Activated CD4-positive, alpha-beta T cell treated with anti-CD3 and anti-CD28 coated beads, Interleukin-2, amount 50 U/mL, for 48 hours (primary cell): Measurements from ENCODE around the gene EXOC4.
A peak's percentile ranks its signal among the peaks of the same experiment; 100 is the strongest.
"Not testable (repeated sequence)": the region's sequence is repeated elsewhere in the genome, so short reads cannot be mapped to it uniquely, and the experiment has no call there.

ENCODE experiments used
- DNase-seq, 2 experiments: peaks; one replicate each; pipeline ENCODE4 v3.0.0-alpha.2; 2020

Gene EXOC4

GRCh38 chr7:133275446-133276095 is 22.7 kb downstream of the EXOC4 start:
- no peak for DNase-seq

- not testable (repeated sequence) for DNase-seq
Measured at GRCh38 chr7:133278975-133279374, 26.1 kb downstream of the EXOC4 start.

GRCh38 chr7:133282094-133282493 is 29.2 kb downstream of the EXOC4 start:
- no peak for DNase-seq

- DNase-seq, result no peak
Measured at GRCh38 chr7:133284092-133284491, 31.2 kb downstream of the EXOC4 start.

GRCh38 chr7:133288970-133289369 is 36.1 kb downstream of the EXOC4 start:
- DNase-seq, result no peak

GRCh38 chr7:133290041-133290440 is 37.2 kb downstream of the EXOC4 start:
- no peak for DNase-seq

- peak; percentile 2 to 6 for DNase-seq
Measured at GRCh38 chr7:133290676-133291333, 37.9 kb downstream of the EXOC4 start.

GRCh38 chr7:133292631-133293030 is 39.8 kb downstream of the EXOC4 start:
- DNase-seq, result no peak

- no peak for DNase-seq
Measured at GRCh38 chr7:133293384-133294160, 40.7 kb downstream of the EXOC4 start.

- DNase-seq, result no peak
Measured at GRCh38 chr7:133294234-133294633, 41.4 kb downstream of the EXOC4 start.

- no peak for DNase-seq
Measured at GRCh38 chr7:133295484-133295883, 42.6 kb downstream of the EXOC4 start.

GRCh38 chr7:133297093-133297492 is 44.2 kb downstream of the EXOC4 start:
- no peak for DNase-seq

- no peak for DNase-seq
Measured at GRCh38 chr7:133298080-133298479, 45.2 kb downstream of the EXOC4 start.

- DNase-seq, result no peak
Measured at GRCh38 chr7:133299676-133300075, 46.8 kb downstream of the EXOC4 start.

- no peak for DNase-seq
Measured at GRCh38 chr7:133300088-133300487, 47.2 kb downstream of the EXOC4 start.

GRCh38 chr7:133300811-133301210 is 47.9 kb downstream of the EXOC4 start:
- DNase-seq, result no peak

- DNase-seq, result no peak
Measured at GRCh38 chr7:133301444-133301843, 48.6 kb downstream of the EXOC4 start.

GRCh38 chr7:133303372-133303771 is 50.5 kb downstream of the EXOC4 start:
- no peak for DNase-seq

GRCh38 chr7:133303931-133304330 is 51.1 kb downstream of the EXOC4 start:
- DNase-seq, result no peak

GRCh38 chr7:133309333-133309732 is 56.5 kb downstream of the EXOC4 start:
- no peak for DNase-seq

- DNase-seq, result no peak
Measured at GRCh38 chr7:133310232-133310862, 57.5 kb downstream of the EXOC4 start.

GRCh38 chr7:133313575-133313974 is 60.7 kb downstream of the EXOC4 start:
- no peak for DNase-seq

GRCh38 chr7:133314084-133314483 is 61.2 kb downstream of the EXOC4 start:
- no peak for DNase-seq
